Measurements from ENCODE around the gene NOX3.
A peak's percentile ranks its signal among the peaks of the same experiment; 100 is the strongest.
"Not testable (repeated sequence)": the region's sequence is repeated elsewhere in the genome, so short reads cannot be mapped to it uniquely, and the experiment has no call there.

The NOX3 gene

GRCh38 chr6:155468543-155468942, 12.9 kb upstream of the NOX3 start:
- not testable (repeated sequence) for DNase-seq (ENCODE audit: low read depth, low spot score)

- DNase-seq (ENCODE audit: low read depth, low spot score) = no peak
These were observed 10.9 kb upstream of the NOX3 start for GRCh38 chr6:155466539-155466938.

- no peak for DNase-seq (ENCODE audit: low read depth, low spot score)
These were observed 5.9 kb upstream of the NOX3 start for GRCh38 chr6:155461556-155461955.

- DNase-seq (ENCODE audit: low read depth, low spot score) = no peak
These were observed 1.2 kb downstream of the NOX3 start for GRCh38 chr6:155454471-155454870.

- DNase-seq (ENCODE audit: low read depth, low spot score) = no peak
These were observed 1.6 kb downstream of the NOX3 start for GRCh38 chr6:155454008-155454407.

- DNase-seq (ENCODE audit: low read depth, low spot score) = no peak
These were observed 3.1 kb downstream of the NOX3 start for GRCh38 chr6:155452576-155452975.

- DNase-seq (ENCODE audit: low read depth, low spot score) = not testable (repeated sequence)
These were observed 4.1 kb downstream of the NOX3 start for GRCh38 chr6:155451530-155451929.

GRCh38 chr6:155450240-155450581, 5.4 kb downstream of the NOX3 start:
- peak; percentile 6 for DNase-seq (ENCODE audit: low read depth, low spot score)

- DNase-seq (ENCODE audit: low read depth, low spot score) = peak; percentile 26
These were observed 6.0 kb downstream of the NOX3 start for GRCh38 chr6:155449450-155450239.

GRCh38 chr6:155448668-155449449, 6.8 kb downstream of the NOX3 start:
- peak; percentile 70 for DNase-seq (ENCODE audit: low read depth, low spot score)

GRCh38 chr6:155447949-155448348, 7.7 kb downstream of the NOX3 start:
- DNase-seq (ENCODE audit: low read depth, low spot score) = no peak

GRCh38 chr6:155444952-155445903, 10.4 kb downstream of the NOX3 start:
- DNase-seq (ENCODE audit: low read depth, low spot score) = no peak

GRCh38 chr6:155444120-155444917, 11.3 kb downstream of the NOX3 start:
- peak; percentile 51 for DNase-seq (ENCODE audit: low read depth, low spot score)

GRCh38 chr6:155443168-155443567, 12.5 kb downstream of the NOX3 start:
- DNase-seq (ENCODE audit: low read depth, low spot score) = no peak

- no peak for DNase-seq (ENCODE audit: low read depth, low spot score)
These were observed 13.1 kb downstream of the NOX3 start for GRCh38 chr6:155442562-155442961.

- DNase-seq (ENCODE audit: low read depth, low spot score) = no peak
These were observed 14.6 kb downstream of the NOX3 start for GRCh38 chr6:155441112-155441465.

GRCh38 chr6:155440398-155441111, 15.1 kb downstream of the NOX3 start:
- DNase-seq (ENCODE audit: low read depth, low spot score) = no peak

GRCh38 chr6:155439376-155439775, 16.3 kb downstream of the NOX3 start:
- DNase-seq (ENCODE audit: low read depth, low spot score) = no peak

GRCh38 chr6:155436981-155437749, 18.5 kb downstream of the NOX3 start:
- DNase-seq (ENCODE audit: low read depth, low spot score) = no peak

Measured in astrocyte of the hippocampus (primary cell).